HK-2 (cell line): Measurements from ENCODE around the gene HLA-DRB1.
"Not testable (repeated sequence)": the region's sequence is repeated elsewhere in the genome, so short reads cannot be mapped to it uniquely, and the experiment has no call there.

Source experiments
- DNase-seq: peaks from one replicate; pipeline ENCODE4 v3.0.0-alpha.2; 2018; ENCODE audit not compliant: unreplicated experiment

HLA-DRB1 gene

DNA sequence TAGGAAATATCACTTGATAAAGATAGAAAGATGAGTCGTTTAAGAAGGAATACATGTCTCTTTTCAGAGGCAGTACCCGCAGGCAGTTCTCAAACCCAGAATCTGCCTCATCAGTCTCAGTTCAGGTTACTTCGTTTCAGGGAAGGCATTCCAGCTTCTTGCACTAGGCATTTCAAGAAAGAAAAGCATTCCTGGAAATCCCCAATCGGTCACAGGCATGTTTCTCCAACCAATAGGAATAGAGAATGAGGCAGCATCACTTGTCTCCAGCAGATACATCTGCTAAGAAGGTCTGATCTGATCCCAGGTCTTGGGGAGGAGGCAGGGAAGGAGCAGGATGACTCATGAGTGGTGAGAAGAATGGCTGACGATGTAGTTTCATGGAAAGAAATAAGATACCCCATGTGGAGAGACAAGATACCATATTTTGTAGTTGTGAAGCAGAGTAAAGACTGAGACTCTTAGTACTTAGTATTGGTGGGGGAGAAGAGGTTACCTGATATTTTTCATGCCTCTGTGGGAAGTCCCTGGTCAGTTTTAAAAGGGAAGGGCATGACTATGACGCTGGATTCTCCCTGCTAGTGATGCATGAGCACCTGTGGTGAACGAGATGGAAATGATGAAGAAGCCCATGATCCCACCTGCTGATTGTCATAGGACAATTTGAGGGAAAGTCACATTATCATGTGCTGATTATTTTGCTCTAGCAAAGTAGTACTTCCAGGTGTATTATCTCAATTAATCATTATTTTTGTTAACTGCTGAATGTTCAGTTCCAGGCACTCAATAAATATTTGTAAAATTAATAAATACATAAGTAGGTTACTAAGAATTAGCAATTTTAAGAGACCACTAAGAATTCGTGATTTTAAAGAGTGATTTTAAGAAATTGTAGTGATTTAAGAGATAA lies 20.3 kb upstream of the HLA-DRB1 start:
- peak; percentile 74 for DNase-seq

DNA sequence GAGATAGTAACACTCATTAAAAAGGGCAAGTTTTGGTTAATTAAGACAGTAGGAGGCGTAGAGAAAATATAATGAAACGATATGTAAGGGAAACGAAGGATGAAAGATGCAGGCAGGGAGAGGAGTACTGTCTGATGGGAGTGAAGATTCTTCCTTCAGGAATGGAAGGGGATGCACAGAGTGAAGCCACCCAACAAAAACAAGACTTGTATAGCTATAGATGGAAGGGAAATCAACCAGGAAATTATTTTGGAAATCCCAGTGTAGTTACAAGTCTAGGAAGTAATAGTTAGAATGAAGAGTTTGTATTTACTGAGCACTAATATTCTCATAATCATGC lies 19.7 kb upstream of the HLA-DRB1 start:
- no peak for DNase-seq

- DNase-seq = no peak
These were observed 18.7 kb upstream of the HLA-DRB1 start for GRCh38 chr6:32608362-32608761.

- DNase-seq = no peak
These were observed 18.3 kb upstream of the HLA-DRB1 start for GRCh38 chr6:32607988-32608298.

GRCh38 chr6:32607263-32607987 lies 17.8 kb upstream of the HLA-DRB1 start:
- no peak for DNase-seq

- no peak for DNase-seq
These were observed 14.8 kb upstream of the HLA-DRB1 start for GRCh38 chr6:32604434-32604877.

DNA sequence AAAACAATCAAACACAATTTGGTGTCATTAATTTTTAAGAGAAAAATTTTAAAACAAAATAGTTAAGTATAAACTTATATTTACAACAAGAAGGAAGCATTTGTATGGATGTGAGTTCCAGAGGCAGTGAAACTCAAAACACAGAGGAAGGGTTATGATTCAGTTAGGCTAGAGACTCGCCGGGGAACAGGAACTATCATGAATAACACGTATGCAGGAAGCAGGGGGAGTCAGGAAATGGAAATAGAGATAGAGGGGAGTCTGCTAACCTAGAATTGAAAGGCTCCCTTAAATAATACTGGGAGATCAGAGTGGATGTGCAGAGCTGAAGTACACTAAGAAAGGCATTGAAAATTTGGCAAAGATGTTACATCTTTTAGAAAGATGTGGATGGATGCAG lies 14.2 kb upstream of the HLA-DRB1 start:
- DNase-seq = no peak

DNA sequence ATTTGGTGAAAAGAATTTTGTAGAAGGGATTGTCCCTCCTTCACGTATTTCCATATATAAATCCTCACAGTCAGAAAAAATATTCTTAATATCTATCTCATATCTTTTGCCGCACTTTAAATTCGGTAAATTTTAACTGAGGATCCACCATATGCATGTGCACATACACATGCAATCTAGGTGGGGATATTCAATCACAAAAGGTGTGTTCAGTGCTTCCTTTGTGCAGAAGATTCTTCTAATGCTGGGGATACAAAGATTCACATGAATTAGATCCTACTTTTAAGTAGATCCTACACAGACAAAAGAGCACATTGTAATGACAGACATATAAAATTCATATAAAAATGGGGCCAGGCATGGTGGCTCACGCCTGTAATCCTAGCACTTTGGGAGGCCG lies 13.6 kb upstream of the HLA-DRB1 start:
- DNase-seq = no peak

DNA sequence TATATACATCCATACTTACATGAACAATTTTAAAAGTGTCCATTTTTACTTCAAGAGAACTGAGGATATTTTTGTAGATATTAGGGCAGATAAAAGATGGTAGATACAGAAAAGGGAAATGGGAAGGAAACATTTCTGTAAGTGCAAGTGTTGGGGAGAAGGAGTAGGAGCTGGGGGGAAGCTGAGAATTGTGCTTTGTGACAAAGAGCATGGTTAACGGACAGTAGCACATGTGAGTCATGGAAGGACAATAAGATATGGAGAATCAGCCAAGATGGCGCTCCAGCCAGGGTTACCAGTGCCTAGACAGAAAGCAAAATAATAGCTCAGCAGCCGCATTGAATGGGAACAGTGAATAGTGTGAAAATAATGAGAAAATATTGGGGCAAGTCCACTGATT lies 12.7 kb upstream of the HLA-DRB1 start:
- DNase-seq = no peak

- DNase-seq = no peak
These were observed 7.4 kb upstream of the HLA-DRB1 start for GRCh38 chr6:32597024-32597423.

GRCh38 chr6:32590713-32591112 lies 1.1 kb upstream of the HLA-DRB1 start:
- not testable (repeated sequence) for DNase-seq

DNA sequence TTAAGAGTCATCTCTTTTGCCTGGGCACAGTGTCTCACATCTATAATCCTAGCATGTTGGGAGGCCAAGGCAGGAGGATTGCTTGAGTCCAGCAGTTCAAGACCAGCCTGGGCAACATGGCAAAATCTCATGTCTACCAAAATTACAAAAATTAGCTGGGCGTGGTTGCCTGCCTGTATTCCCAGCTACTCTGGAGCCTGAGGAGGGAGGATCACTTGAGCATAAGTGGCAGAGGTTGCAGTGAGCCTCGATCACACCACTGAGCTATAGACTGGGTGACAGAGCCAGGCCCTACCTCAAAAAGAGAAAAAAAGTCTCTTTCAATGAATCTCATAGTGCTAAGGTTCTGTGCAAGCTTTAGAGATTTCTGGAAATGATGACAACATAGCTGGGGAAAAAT lies 1.5 kb downstream of the HLA-DRB1 start:
- DNase-seq = no peak

GRCh38 chr6:32583527-32583898 lies 6.1 kb downstream of the HLA-DRB1 start:
- DNase-seq = no peak

GRCh38 chr6:32581315-32582095 lies 8.1 kb downstream of the HLA-DRB1 start:
- DNase-seq = no peak

- no peak for DNase-seq
These were observed 9.1 kb downstream of the HLA-DRB1 start for GRCh38 chr6:32580593-32580992.

- no peak for DNase-seq
These were observed 10.7 kb downstream of the HLA-DRB1 start for GRCh38 chr6:32578962-32579361.

DNA sequence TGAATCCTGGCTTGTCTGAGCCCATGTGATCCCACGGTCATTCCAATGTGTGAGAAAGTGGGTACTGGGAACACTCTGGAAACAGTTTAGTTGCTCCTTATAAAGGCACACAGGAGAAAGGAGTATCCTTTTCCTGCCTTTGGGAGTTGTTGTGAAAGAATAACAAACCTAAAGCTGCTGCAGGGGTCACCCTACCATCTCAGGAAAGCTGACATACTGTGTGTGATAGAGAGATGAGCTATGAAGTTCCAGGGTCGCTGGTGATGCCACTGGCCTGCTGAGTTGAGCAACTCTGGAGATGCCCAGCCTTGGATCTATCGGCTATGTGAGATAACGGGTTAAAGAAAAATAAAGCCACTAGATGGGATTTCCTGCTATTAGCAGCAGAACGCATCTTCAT lies 12.2 kb downstream of the HLA-DRB1 start:
- DNase-seq = not testable (repeated sequence)

- no peak for DNase-seq
These were observed 13.4 kb downstream of the HLA-DRB1 start for GRCh38 chr6:32576250-32576649.

- DNase-seq = no peak
These were observed 19.2 kb downstream of the HLA-DRB1 start for GRCh38 chr6:32570363-32570905.

DNA sequence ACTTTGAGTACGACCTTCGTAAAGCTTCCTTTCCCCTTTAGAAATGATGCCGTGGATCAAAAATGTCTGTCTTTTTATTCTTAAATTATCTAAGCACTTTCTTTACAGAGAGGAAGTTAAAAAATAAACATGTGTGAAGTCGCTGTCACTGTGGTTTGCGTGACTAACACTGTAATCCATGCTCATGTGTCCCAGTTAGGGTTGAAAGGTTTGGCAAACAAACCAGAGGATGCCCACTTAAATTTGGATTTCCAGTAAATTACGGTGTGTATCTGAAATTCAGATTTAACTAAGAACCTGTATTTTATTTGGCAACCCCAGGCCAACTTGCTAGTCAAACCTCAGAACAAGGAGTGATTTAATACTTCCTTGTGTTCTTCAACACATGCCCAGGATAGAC lies 21.1 kb downstream of the HLA-DRB1 start:
- DNase-seq = no peak

DNA sequence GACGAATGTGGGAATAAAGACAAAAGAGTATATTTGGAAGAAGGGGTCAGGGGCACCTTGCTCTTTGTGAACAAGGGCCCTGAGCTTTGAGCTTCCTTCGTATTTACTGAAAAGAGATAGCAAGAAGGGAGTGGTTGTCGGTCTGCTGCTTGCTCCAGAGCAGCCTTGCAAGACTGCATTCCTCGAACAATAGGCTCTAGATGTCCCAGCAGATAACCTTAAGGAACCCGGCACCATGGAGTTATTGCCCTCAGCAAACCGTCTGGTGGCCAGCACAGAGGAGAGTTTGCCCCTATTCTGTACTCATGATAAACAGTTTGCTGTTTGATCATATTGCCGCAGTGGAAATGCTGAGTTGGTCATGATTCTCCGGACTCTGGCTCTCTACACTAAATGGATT lies 22.7 kb downstream of the HLA-DRB1 start:
- no peak for DNase-seq

GRCh38 chr6:32565511-32565910 lies 24.1 kb downstream of the HLA-DRB1 start:
- DNase-seq = no peak
